ENCODE data around the gene C2orf78. TPM values are rescaled to one million over a fixed set of nuclear protein-coding genes. Genes with fewer than 3 reads are reported as not detected.

C2orf78 gene
- total and polyA plus RNA-seq, 2 donors from 2014 or later: not detected

DNA sequence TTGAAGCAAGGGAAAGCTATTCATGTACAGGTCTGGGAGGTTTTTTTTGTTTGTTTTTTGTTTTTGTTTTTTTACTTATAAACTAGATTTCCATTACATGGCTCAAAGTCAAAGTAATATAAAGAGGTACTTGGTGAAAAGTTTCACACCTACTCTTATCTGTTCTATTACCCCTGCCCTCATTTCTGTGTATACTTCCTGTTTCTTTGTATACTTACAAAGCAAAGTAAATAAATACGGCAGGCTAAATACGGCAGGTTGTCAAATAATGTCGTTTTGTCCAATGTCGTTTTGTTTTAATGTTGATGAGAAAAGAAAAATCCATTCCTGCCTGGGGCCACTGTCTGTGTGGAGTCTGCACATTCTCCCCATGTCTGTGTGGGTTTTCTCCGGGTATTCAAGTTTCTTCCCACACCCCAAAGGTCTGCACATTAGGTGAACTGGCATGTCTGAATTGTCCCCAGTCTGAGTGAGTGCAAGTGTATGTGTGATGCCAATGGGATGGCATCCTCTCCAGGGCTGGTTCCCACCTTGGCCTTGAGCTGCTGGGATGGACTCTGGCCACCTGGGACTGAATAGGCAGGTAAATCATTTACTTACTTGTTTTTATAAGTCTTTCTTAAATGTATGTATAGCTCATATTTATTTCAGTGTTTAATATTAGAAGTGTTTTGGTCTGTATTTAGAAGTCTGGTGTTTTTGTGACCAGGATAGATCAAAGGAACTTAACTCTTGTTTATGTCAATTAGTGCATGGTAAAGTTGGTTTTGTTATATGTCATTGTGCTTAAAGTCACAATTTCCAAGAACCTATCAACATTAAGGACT, 58.1 kb downstream of the C2orf78 start:
- Histone ChIP-seq H3K36me3 (ENCODE audit: control insufficient read depth in 2 of 3, insufficient read depth in 3 of 3, low read length in 3 of 3) (peaks cover 8 to 37% (median 13%) of the 10 kb centered on the region in 3 donors), H3K9ac (ENCODE audit: low read length in 3 of 3) (no peak overlapping the region), H3K27ac (ENCODE audit: low read depth in 2 of 2, low read length in 2 of 2) (no peak overlapping the region), H3K4me1 (ENCODE audit: control insufficient read depth in 2 of 3, insufficient read depth in 2 of 3, low read depth in 1 of 3, low read length in 3 of 3) (no peaks in the 10 kb centered on the region), H3K27me3 (ENCODE audit: control insufficient read depth, insufficient read depth, low read length) (no peaks in the 10 kb centered on the region), H3K4me3 (ENCODE audit: low read length in 3 of 3) (no peak overlapping the region), H3K9me3 (ENCODE audit: control insufficient read depth in 2 of 3, insufficient read depth in 1 of 3, low read length in 3 of 3) (no peaks in the 10 kb centered on the region)
- TF ChIP-seq, protein P1, sequence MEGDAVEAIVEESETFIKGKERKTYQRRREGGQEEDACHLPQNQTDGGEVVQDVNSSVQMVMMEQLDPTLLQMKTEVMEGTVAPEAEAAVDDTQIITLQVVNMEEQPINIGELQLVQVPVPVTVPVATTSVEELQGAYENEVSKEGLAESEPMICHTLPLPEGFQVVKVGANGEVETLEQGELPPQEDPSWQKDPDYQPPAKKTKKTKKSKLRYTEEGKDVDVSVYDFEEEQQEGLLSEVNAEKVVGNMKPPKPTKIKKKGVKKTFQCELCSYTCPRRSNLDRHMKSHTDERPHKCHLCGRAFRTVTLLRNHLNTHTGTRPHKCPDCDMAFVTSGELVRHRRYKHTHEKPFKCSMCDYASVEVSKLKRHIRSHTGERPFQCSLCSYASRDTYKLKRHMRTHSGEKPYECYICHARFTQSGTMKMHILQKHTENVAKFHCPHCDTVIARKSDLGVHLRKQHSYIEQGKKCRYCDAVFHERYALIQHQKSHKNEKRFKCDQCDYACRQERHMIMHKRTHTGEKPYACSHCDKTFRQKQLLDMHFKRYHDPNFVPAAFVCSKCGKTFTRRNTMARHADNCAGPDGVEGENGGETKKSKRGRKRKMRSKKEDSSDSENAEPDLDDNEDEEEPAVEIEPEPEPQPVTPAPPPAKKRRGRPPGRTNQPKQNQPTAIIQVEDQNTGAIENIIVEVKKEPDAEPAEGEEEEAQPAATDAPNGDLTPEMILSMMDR (IDR thresholded peaks at IDR 0.05; ENCODE audit: borderline replicate concordance, extremely low read depth, insufficient read depth): no peak
- DNase-seq (no peak), FAIRE-seq (no peak)
- intact Hi-C loops (cut with DNase I): no loop called here

DNA sequence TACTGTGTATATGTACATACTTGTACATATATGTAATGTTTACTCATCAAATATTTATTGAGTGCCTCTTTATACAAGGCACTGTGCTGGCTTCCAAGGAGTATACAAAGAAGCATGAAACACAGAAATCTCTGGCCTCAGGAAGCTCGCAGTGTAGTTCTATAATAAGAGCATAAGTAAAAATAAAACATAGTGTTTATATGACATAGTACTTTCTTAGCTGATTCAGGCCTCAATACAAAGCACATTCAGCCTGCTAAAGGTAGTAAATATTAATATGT, 58.7 kb downstream of the C2orf78 start:
- H3K27ac ChIP-seq (ENCODE audit: low read depth in 2 of 2, low read length in 2 of 2): no peak overlapping the region
- FAIRE-seq (no peak), DNase-seq (no peak)
- intact Hi-C loops (cut with DNase I): no loop called here
- H3K36me3 ChIP-seq (ENCODE audit: control insufficient read depth in 2 of 3, insufficient read depth in 3 of 3, low read length in 3 of 3): peaks cover 14 to 43% (median 19%) of the 10 kb centered on the region in 3 donors
- H3K27me3 ChIP-seq (ENCODE audit: control insufficient read depth, insufficient read depth, low read length): no peaks in the 10 kb centered on the region
- H3K4me1 ChIP-seq (ENCODE audit: control insufficient read depth in 2 of 3, insufficient read depth in 2 of 3, low read depth in 1 of 3, low read length in 3 of 3): no peaks in the 10 kb centered on the region
- H3K9me3 ChIP-seq (ENCODE audit: control insufficient read depth in 2 of 3, insufficient read depth in 1 of 3, low read length in 3 of 3): no peaks in the 10 kb centered on the region
- H3K9ac ChIP-seq (ENCODE audit: low read length in 3 of 3): no peak overlapping the region
- H3K4me3 ChIP-seq (ENCODE audit: low read length in 3 of 3): no peak overlapping the region
- TF ChIP-seq, protein P1 (IDR thresholded peaks at IDR 0.05; ENCODE audit: borderline replicate concordance, extremely low read depth, insufficient read depth): no peak

DNA sequence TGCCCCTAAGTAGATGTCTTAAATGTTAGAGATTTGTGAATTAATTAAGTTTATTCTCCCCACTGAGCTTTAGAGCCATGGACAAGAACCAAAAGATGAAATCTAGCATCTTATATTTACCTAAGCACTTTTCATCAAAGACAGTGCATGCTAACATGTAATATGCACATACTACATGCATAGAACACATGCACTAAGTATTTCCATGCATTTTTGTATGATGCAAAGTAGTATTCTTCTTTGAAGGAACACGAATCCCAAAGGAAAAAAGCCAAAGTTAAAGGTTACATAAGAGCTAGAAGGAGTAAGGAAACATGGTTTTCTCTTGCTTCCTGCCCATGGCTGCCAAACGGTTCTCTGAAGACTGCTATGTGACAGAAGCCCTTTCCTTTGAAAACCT, 60.1 kb downstream of the C2orf78 start:
- TF ChIP-seq, protein P1 (IDR thresholded peaks at IDR 0.05; ENCODE audit: borderline replicate concordance, extremely low read depth, insufficient read depth): no peak
- Histone ChIP-seq H3K9ac (ENCODE audit: low read length in 3 of 3) (no peak overlapping the region), H3K4me3 (ENCODE audit: low read length in 3 of 3) (no peak overlapping the region), H3K27ac (ENCODE audit: low read depth in 2 of 2, low read length in 2 of 2) (no peak overlapping the region), H3K4me1 (ENCODE audit: control insufficient read depth in 2 of 3, insufficient read depth in 2 of 3, low read depth in 1 of 3, low read length in 3 of 3) (no peaks in the 10 kb centered on the region), H3K9me3 (ENCODE audit: control insufficient read depth in 2 of 3, insufficient read depth in 1 of 3, low read length in 3 of 3) (no peaks in the 10 kb centered on the region), H3K36me3 (ENCODE audit: control insufficient read depth in 2 of 3, insufficient read depth in 3 of 3, low read length in 3 of 3) (peaks cover 16 to 48% (median 23%) of the 10 kb centered on the region in 3 donors), H3K27me3 (ENCODE audit: control insufficient read depth, insufficient read depth, low read length) (no peaks in the 10 kb centered on the region)
- intact Hi-C loops (cut with DNase I): no loop called here
- FAIRE-seq (no peak), DNase-seq (no peak)
